ENCODE data around the gene PRAMEF13.
"Not testable (repeated sequence)": the region's sequence is repeated elsewhere in the genome, so short reads cannot be mapped to it uniquely, and the experiment has no call there.

PRAMEF13 gene, protein sequence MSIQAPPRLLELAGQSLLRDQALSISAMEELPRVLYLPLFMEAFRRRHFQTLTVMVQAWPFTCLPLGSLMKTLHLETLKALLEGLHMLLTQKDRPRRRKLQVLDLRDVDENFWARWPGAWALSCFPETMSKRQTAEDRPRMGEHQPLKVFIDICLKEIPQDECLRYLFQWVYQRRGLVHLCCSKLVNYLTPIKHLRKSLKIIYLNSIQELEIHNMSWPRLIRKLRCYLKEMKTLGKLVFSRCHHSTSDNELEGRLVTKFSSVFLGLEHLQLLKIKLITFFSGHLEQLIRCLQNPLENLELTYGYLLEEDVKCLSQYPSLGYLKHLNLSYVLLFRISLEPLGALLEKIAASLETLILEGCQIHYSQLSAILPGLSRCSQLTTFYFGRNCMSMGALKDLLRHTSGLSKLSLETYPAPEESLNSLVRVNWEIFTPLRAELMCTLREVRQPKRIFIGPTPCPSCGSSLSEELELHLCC

DNA sequence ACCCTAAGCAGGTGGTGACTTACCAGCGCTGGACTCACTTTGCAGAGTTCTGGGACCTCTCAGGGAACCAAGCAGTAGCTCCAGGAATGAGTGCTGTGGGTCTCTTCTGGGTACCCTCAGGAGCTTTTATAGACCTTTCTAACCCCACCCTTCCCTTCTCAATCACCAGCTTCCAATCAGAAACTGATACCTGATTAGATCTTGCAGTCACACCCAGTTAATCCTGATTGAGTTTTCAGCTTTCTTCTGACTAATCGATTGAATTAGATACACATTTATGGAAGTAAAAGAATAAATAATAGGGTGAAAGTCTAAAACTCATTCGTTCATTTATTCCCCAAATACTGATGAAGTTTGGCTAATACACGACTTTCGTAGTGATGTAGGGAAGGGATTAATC, at the start of gene PRAMEF13:
PRAMEF13 (minus strand) TSS at position 101 of the 400 bp plus-strand sequence. CDS start 1,820 bp downstream, outside the sequence.
- DNase-seq, result not testable (repeated sequence)

DNA sequence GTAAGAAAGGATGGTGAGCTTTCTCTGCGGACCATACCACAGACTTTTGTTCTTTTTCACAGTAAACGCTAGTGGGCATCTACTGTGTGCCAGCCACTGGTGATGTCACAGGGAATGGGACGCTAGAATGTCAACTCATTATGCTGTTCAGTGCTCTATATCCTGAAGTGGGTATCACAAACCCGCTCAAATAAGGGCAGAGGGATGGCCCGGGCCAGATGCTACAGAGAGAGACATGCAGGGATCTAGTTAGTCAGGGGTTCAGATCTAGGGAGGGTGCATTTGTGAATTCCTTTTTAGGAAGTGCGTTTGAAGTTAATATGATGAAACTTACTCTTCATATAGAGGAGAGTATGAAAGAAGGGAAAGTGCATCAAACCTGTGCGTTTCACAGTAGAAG, 45.9 kb upstream of the PRAMEF13 start:
- DNase-seq, result not testable (repeated sequence)

DNA sequence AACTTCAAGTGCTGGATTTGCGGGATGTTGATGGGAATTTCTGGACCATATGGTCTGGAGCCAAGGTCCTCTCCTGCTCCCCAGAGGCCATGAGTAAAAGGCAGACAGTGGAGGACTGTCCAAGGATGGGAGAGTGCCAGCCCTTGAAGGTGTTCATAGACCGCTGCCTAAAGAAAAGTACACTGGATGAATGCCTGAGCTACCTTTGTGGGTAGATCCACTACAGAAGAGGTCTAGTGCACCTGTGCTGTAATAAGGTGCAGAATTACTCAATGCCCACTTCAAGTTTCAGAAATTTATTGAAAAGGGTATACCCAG, 45.3 kb upstream of the PRAMEF13 start:
- DNase-seq, result not testable (repeated sequence)

DNA sequence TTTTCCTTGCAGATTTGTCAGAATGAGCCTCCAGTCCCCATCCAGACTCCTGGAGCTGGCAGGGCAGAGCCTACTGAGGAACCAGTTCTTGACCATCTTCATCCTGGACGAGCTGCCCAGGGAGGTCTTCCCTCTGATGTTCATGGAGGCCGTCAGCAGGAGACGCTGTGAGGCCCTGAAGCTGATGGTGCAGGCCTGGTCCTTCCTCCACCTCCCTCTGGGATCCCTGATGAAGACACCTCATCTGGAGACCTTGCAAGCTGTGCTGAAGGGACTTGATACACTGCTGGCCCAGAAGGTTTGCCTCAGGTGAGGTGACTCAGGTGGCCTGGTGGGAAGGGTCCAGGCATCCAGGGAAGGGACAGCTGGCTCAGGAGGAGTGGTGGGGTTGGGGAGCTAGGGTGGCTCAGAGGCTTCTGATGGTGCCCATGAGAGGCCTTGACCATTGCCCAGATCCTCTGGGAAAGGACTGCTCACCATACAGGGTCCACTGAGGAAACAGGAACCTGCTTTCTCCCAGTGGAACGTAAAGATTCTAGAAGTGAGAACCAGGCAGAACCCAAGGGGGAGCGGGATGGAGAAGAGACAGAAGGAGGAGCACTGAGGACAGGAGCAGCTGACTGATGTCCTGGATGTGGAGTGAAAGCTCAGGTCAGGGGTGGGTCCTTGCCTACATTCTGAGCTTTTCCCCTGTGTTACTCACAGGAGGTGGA, 44.8 kb upstream of the PRAMEF13 start:
- not testable (repeated sequence) for DNase-seq

DNA sequence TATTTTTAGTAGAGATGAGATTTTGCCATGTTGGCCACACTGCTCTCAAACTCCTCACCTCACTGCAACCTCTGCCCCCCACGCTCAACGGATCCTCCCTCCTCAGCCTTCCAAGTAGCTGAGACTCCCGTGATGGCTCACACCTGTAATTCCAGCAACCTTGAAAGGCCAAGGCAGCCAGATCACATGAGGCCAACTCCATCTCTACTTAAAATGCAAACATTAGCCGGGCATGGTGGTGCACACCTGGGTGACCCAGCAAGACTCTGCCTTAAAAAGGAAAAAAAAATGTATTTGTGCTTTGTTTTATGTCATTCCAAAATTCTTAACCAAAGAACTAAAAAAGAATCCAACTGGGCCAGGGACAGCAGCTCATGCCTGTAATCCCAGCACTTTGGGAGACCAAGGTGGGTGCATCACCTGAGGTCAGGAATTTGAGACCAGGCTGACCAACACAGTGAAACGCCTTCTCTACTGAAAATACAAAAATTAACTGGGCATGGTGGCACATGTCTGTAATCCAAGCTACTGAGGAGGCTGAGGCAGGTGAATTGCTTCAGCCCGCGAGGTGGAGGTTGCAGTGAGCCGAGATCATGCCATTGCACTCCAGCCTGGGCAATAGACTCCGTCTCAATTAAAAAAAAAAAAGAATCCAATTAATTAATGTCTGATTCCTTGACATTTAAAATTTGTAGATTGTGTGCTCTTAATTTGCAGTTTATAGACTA, 42.5 kb upstream of the PRAMEF13 start:
- DNase-seq, result not testable (repeated sequence)

DNA sequence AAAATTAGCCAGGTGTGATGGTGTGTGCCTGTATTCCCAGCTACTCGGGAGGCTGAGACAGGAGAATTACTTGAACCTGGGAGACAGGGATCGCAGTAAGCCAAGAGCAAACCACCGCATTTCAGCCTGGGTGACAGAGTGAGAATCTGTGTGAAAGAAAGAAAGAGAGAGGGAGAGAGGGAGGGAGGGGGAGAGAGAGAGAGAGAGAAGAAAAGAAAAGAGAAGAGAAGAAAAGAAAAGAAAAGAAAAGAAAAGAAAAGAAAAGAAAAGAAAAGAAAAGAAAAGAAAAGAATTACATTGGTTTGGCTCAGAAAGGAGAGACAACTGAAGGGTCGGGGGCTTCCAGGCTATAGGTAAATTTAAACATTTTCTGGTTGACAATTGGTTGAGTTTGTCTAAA, 38.4 kb upstream of the PRAMEF13 start:
- DNase-seq, result not testable (repeated sequence)

DNA sequence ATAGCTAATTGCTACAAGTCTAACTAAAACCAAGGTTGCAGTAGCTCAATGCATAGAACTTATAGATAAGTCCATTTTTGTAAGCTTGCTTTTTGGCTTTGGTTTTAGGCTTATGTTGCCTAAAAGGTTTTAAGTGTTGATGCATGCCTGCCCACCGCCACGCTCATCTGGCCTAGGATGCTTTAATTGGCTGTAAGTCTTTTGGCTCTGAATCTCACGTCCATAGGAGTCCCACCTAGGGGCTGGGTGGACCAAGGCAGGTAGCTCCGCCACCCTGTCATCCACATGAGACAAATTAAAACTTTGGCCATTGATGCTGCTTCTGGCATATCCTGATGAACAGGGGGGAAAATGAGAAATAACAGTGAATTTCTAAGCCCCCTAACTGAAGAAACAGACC, 36.4 kb upstream of the PRAMEF13 start:
- not testable (repeated sequence) for DNase-seq

DNA sequence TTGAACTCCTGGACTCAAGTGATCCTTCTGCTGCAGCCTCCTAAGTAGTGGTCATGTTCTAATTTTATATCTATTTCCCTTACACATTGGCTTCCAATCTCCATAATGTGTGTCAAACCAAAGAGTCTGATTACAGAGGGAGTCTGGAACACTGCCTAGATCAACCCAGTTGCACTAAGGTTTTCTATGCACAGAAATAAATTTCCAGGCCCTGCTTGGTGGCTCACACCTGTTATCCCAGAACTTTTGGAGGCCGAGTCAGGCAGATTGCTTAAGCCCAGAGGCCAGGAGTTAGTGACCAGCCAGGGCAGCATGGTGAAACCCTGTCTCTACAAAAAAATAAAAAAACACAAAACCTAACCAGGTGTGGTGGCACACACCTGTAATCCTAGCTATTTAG, 32.8 kb upstream of the PRAMEF13 start:
- not testable (repeated sequence) for DNase-seq

DNA sequence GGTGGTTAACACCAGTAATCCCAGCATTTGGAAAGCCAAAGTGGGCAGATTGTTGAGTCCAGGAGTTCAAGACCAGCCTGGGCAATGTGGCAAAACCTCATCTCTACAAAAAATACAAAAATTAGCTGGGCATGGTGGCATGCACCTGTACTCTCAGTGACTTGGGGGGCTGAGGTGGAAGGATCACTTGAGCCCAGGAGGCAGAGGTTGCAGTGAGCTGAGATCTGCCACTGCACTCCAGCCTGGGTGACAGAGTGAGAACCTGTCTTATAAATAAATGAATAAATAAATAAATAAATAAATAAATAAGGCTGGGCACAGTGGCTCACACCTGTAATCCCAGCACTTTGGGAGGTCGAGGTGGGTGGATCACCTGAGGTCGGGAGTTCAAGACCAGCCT, 30.8 kb upstream of the PRAMEF13 start:
- not testable (repeated sequence) for DNase-seq

DNA sequence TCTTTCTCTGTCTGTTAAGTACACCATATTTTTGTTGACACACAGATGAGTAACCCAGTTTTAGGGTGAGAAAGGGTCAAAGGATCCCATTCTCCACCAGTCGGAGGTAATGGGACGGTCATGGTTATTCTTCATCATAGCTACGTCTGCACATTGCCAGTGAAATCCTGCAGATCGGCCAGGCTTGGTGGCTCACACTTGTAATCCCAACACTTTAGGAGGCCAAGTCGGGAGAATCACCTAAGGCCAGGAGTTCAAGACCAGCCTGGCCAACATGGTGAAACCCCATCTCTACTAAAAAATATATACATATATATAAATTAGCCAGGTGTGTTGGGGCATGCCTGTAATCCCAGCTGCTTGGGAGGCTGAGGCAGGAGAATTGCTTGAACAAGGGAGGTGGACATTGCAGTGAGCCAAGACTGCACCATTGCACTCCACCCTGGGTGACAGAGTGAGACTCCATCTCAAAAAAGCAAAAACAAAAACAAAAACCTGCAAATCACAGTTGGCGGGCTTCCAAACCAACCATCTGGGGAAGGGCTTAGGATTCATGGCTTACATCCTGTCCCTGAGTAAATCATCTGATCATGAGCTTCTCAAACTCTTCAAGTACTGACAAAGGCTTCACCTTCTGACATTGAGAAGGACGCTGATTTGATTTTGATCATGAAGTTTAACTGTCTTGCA, 30.0 kb upstream of the PRAMEF13 start:
- DNase-seq, result not testable (repeated sequence)

DNA sequence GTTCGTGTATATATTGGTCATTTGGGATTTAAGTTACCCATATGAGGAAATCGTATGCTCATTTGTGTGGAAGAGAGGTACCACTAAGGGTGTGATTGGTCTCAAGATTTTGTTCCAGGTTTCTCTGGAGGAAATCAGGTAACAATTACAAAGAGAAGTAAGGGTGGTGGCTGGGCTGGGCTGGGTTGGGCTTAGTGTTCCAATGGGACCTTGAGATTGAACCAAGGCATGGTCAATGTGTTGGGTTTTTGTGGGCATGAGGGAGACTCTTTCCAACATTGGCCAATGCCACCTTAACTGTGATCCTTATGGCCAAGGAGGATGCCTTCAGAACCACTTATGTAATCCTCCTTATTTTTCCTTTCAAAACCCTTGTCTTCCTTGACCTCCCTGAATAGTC, 29.4 kb upstream of the PRAMEF13 start:
- DNase-seq, result not testable (repeated sequence)

DNA sequence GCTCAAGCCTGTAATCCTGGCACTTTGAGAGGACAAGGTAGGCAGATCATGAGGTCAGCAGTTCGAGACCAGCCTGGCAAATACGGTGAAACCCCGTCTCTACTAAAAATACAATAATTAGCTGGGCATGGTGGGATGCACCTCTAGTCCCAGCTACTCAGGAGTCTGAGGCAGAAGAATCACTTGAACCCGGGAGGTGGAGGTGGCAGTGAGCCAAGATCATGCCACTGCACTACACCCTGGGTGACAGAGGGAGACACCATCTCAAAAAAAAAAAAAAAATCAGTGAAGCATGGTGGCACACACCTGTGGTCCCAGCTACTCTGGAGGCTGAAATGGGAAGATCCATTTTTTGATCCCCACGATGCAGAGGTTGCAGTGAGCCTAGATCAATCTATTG, 28.9 kb upstream of the PRAMEF13 start:
- not testable (repeated sequence) for DNase-seq

DNA sequence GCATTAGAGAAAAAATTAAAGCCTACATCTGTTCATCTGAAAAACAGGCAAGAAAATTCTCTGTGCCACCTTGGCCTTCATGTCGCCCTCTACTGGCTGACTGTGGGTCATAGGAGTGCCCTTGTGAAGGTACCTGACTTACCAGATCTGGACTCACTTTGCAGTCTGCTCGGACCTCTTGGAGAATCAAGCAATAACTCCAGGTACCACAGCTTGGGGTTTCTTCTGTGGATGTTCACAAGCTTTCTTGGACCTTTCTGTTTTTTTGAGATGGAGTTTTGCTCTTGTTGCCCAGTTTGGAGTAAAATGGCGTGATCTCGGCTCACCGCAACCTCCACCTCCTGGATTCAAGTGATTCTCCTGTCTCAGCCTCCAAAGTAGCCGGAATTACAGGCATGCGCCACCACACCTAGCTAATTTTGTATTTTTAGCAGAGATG, 27.2 kb upstream of the PRAMEF13 start:
- DNase-seq, result no peak

DNA sequence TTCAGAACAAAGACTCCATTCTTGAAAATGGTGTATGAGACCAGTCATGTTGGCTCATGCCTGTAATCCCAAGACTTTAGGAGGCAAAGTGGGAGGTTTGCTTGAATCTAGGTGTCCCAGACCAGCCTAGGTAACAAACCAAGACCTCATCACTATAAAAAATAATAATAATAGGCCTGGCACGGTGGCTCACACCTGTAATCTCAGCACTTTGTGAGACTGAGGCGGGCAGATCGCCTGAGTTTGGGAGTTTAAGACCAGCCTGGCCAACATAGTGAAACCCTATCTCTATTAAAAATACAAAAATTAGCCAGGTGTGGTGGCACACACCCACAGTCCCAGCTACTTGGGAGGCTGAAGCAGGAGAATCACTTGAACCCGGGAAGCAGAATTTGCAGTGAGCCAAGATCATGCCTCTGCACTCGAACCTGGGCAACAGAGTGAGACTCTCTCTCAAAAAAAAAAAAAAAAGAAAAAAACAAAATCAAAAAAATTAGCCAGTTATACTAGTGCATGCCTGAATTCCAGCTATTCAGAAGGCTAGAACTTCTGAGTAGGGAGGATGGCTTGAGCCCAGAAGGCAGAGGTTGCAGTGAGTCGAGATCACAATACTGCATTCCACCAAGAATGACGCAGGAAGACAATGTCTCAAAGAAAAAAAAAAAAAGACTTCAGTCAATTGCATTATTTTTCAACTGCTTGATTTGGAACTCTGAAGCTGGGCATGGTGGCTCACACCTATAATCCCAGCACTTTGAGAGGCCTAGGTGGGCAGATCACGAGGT, 26.3 kb upstream of the PRAMEF13 start:
- DNase-seq, result not testable (repeated sequence)

DNA sequence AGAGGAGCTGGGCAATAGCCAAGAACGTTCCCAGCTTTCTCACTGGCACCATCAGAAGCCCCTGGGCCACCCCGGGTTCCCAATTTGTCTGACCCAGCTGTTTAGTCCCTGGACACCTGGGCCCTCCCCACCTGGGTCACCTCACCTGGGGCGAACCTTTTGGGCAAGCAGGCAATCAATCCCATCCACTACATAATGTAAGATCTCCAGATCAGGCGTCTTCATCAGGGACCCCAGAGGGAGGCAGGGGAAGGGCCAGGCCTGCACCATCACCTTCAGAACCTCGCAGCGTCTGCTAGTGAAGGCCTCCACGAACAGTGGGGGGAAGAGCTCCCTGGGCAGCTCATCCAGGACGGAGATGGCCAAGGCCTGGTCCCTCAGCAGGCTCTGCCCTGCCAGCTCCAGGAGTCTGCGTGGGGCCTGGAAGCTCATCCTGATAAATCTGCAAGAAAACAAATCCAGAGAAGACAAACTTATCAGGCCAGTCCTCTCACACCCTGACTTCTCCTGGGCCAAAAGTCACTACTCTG, 24.5 kb upstream of the PRAMEF13 start, which contains the start of gene PRAMEF18:
PRAMEF18 (minus strand) TSS at position 480 of the 530 bp plus-strand sequence; CDS start at position 432, 48 bp downstream.
- not testable (repeated sequence) for DNase-seq

DNA sequence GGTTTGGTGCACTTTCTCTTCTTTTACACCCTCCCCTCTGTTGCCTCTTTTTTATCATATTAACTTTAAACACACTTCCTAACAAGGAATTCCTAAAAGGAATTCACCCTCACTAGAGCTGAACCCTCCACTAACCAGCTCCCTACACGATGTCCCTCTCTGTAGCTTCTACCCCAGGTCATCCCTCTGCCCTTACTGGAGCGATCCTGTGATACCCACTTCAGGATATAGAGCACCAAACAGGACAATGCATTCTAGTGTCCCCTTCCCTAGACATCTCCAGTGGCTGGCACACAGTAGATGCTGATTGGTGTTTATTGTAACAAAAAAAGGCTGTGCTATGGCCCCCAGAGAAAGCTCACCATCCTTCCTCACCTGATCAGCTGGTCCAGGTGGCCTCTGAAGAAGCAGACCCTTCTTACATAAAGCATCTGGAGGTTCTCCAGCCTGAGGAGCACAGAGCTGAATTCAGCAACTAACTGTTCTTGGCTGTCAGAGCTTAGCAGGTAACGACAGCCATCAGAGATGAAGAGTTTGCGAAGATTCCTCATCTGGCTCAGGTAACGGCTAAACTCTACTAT, 23.4 kb upstream of the PRAMEF13 start:
- no peak for DNase-seq

DNA sequence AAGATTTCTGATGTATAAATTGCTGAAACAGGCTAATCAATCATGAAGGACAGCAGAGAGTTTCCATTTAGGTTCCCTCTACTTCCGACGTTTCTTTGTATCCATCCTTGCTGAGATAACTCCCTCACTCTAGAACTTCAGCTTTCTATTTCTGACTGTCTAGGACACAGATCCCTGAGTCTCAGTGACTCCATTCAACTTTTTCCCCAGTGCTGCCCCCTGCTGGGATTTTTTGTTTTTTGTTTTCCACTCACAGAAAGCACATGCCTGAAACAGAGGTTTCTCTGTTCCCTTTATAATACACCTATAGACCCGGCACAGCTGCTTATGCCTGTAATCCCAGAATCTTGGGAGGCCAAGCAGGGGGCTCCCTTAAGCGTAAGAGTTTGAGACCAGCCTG, 21.6 kb upstream of the PRAMEF13 start:
- DNase-seq, result not testable (repeated sequence)

DNA sequence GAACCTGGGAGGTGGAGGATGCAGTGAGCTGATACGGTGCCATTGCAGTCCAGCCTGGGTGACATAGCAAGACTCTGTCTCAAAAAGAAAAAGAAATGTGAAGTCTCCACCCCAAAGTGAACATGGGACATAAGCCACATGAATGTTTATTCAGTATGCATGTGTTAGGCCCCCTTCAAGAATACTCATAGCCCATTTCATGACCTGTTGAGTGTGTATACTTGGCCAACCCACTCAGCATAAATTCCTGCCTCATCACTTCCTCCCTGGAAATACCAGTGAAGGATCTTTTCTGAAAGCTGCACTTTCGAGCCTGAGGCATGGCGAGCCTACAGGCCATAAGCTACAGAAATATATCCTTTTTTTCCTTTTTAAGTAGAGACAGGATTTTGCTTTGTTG, 18.0 kb upstream of the PRAMEF13 start:
- DNase-seq, result not testable (repeated sequence)

DNA sequence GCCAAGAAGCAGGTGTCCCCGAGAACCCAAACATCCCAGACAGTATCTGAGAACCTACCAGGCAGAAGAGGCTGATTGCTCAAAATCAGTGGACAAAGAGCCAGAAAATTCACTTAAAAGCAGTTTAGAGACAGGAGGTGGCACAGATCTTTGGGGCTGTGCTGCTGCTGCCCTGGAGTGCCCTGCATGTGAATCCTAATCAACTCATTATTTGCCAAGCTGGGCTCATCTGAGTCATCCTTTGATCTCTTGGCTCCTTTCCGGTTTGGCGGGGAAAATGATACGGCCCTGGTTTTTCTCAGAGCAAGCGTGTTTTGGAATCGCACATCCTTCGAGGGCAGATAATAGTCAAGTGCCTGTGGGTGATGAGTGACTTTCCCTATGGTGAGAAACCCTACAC, 15.4 kb upstream of the PRAMEF13 start:
- DNase-seq, result not testable (repeated sequence)

DNA sequence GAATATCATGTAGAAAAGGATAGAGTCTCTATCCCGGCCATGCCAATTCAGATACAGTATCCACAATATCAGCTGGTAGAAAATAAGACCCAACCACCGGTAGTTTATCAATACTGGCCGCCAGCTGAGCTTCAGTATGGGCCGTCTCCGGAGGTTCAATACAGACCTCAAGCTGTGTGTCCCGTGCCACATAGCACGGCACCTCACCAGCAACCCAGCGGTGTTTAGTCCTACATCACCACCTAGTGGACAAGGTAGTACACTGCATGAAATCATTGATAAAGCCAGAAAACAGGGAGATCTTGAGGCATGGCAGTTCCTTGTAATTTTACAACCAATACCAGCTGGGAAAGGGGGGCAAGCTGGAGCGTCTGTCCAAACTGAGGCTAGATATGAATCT, 7.5 kb upstream of the PRAMEF13 start:
- not testable (repeated sequence) for DNase-seq

DNA sequence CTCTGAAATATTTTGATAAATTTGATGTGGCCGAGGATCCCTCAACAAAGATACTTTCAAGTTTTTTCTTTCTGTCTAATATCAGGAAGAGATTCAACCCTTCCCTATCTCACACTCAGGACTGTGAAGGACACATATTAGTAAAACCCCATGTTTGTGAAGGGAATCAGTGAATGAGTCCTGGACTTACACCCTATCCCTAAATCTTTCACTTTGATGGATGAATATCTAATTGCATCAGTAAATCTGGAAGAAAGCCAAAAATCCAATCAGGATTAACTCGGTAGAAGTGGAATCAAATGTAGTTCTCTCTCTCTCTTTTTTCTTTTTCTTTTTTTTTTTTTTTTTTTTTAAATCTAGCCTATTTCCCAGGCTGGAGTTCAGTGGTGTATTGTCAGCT, 29.7 kb downstream of the PRAMEF13 start, which contains the start of gene PRAMEF9:
PRAMEF9 (plus strand) TSS at position 301 of the 400 bp plus-strand sequence. CDS start 3,433 bp downstream, outside the sequence.
- not testable (repeated sequence) for DNase-seq

All from GF-D8 (cell line).